Right renal cortex interstitium (tissue), 3 donors: Measurements from ENCODE around the gene GNAT2. TPM values are rescaled to one million over a fixed set of nuclear protein-coding genes. Genes with fewer than 3 reads are reported as not detected.
"Not testable (repeated sequence)": the region's sequence is repeated elsewhere in the genome, so short reads cannot be mapped to it uniquely, and the experiment has no call there.

Source experiments
- DNase-seq, 3 donors: peaks; one replicate each; pipeline ENCODE4 v3.0.0-alpha.2; 2013; ENCODE audit warnings: low read depth in 3 of 3, low spot score in 2 of 3
- polyA plus RNA-seq, 3 donors: library from polyadenylated mRNA; unstranded; fragments of 120-200 nt; gene quantifications; one replicate each; pipeline ENCODE4 v1.2.1, GENCODE V29; 2013; ENCODE audit not compliant: insufficient read length in 3 of 3

The GNAT2 gene
- polyA plus RNA-seq: not detected

DNA sequence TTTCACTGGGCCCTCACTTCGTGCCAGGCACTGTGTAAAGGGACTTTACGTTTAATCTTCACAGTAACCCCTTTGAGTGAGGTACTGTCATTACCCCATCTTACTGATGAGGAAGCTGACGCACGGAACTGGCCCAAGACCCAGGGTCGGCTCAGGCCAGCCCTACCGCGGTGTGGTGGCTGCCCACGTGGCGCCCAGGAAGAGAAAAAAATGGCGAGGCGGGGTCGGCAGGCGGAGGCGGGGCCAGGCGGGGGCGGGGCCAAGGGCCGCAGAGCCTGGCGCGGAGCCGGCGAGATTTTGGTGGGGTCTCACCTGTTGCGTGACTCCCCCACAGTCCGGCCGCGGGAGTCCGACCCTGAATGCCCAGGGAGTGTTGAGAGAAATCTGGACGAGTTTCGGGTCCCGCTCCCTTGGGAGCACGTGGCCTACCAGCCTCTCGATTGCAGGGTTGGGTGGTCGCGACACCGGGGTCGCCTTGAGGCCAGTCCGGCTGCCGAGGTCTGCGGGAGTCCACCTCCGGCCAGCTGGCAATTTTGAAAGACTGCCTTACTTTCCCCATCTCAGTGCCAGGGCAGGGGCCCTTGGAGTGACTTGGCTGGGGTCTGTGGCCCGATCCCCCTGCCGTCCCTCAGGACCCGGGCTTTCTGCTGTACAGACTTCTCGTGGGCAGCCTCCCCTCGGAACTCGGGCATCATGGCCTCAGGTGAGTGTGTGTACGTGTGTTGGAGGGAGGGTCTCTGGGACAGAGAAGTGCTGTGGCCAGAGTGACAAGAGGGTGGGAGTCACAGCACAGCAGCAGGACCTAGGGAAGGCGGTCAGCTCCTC, at the start of gene GNAT2, which contains the start of gene AMPD2:
Gene GNAT2 (minus strand): TSS at position 41 of the 825 bp plus-strand sequence. CDS start 6,746 bp downstream, outside the sequence.
Gene AMPD2 (plus strand): TSS at position 262 of the 825 bp plus-strand sequence. CDS start 1,339 bp downstream, outside the sequence.
- no peak for DNase-seq

DNA sequence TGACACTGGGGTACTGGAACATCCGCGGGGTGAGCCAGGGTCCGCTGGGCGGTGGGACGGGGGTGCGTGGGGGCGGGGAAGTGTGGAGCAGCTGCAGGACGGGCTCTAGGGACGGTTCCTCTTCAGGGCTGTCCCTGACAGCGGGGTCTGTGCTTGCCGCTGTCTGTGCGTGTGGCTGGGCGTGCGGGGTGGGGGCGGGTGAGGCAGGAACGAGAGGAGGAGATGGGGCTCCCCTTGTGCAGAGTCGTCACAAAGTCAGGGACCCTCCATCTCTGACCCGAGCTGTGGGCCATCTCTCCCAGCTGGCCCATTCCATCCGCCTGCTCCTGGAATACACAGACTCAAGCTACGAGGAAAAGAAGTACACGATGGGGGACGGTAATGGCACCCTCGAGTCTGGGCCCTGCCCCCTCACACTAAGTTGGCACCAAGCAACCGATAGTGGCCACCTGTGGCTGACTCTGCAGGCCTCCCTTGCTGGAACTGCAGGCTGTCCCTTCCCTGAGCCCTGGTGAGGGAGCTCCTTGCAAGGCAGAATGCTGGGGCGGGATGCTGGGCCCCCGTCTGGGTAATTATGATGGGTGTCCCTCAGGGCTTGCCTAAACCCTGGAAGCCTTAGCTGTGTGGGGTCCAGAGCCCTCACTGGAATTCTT, 48.8 kb upstream of the GNAT2 start:
- DNase-seq: no peak

GRCh38 chr1:109667452-109668122, 48.2 kb upstream of the GNAT2 start, which contains the start of gene GSTM2:
GSTM2 (plus strand) TSS chr1:109668057; CDS start chr1:109668116, 59 bp downstream.
- peak in 1 of 3 donors; percentile 86 for DNase-seq

DNA sequence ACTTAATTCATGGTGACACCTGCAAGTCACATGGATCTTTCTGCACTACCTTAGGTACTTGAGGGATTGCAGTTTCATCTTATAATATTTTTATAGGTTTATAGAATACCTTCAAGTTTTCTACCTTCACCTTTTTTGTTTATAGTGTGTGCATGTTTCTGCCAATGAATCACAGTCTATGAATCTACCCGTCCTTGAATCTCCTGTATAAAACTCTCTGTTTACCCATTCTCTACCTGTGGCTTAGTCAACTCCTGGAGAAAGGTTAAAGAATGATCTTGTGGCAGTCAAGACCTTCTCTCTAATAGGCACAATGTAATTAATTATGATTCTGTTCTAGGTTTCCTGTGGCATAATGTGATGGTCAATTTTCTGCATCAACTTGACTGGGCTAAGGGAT, 45.3 kb upstream of the GNAT2 start:
- DNase-seq: no peak

- no peak for DNase-seq
Measured at GRCh38 chr1:109661391-109661790, 42.0 kb upstream of the GNAT2 start.

GRCh38 chr1:109660691-109661026, 41.2 kb upstream of the GNAT2 start:
- not testable (repeated sequence) for DNase-seq

DNA sequence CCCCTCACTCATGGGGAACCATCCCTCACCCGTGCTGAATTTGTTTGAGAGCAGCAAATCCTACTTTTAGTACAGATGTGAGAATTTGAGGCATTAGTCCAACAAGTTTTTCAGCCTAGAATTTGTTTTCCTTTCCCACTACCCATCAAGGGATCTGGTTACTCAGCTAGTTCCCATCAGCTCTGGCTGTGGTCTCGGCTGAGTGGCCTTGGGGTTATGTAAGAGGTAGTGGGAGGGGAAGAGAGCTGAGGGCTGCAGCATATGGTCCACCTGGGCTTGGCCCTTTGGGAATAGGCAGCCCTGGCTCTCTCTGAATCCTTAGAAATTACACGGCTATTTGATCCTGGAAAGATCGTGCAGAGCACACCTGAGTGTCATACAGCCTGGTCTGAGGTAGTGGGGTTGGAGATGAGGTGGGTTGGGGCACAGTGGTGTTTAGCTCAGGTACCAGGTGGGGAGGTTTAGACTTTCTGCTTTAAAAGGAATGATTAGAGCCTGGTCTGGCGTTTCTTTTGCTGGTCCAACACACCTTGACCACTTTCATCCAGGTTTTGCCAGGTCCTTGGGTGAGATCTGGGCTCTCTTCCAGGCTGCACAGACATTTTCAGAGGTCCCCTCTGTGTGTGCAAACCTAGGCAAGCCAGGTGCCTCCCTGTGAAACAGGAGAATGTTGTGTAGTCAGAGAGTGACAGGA, 40.7 kb upstream of the GNAT2 start:
- no peak for DNase-seq

DNA sequence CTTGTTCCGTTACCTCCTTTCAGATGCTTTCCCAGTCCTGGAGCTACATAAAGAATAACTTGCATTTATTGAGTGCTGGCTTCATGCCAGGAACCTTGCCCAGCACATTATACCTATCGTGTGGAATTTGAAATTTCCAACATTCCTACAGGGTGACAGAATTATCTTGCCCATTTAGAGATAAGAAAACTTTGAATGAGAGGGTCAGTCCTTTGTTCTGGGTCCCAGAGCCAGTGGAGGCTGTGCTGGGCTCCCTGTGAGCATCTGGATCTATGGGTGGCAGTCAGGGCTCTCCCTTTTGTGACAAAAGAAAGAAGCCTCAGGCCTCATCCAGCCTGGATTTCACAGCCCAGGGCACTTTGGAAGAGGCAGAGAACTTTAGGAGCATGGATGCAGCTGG, 39.7 kb upstream of the GNAT2 start:
- DNase-seq: no peak

DNA sequence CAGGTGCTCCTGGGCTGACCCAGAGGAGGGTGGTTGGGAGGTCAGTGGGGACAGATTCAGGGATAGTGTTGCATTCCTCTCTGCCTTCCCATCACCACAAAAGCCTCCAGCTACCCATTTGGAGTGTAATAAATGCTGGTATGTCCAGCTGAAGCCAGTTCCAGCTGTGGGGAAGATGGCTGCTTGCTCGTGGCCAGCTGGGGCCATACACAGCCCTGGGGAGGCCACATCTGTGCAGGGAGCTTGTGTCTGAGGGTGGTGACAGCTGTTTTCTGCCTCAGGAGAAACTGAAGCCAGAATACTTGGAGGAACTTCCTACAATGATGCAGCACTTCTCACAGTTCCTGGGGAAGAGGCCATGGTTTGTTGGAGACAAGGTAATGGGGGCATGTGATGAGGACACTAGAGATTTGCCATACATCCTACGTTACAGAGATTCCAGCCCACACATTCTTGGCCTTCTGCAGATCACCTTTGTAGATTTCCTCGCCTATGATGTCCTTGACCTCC, 39.2 kb upstream of the GNAT2 start:
- no peak for DNase-seq

DNA sequence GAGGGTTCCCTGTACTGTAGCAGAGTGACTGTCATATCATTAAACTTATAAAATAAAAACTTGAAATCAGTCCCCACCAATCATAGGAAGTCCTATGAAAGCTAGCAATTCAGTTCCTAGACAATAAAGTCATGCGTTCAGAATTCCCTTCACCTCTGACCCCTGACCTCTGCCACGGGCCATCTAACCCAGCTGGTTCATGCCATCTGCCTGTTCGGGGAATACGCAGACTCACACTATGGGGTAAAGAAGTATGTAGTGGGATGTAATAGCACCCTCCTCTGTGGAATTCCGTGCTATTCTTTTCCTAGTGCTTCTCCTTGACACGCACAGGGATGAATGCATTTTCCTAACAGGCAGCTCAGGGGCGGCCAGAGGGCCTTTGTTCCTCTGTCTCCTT, 38.6 kb upstream of the GNAT2 start:
- no peak for DNase-seq

GRCh38 chr1:109657395-109657794, 38.0 kb upstream of the GNAT2 start:
- DNase-seq: no peak

DNA sequence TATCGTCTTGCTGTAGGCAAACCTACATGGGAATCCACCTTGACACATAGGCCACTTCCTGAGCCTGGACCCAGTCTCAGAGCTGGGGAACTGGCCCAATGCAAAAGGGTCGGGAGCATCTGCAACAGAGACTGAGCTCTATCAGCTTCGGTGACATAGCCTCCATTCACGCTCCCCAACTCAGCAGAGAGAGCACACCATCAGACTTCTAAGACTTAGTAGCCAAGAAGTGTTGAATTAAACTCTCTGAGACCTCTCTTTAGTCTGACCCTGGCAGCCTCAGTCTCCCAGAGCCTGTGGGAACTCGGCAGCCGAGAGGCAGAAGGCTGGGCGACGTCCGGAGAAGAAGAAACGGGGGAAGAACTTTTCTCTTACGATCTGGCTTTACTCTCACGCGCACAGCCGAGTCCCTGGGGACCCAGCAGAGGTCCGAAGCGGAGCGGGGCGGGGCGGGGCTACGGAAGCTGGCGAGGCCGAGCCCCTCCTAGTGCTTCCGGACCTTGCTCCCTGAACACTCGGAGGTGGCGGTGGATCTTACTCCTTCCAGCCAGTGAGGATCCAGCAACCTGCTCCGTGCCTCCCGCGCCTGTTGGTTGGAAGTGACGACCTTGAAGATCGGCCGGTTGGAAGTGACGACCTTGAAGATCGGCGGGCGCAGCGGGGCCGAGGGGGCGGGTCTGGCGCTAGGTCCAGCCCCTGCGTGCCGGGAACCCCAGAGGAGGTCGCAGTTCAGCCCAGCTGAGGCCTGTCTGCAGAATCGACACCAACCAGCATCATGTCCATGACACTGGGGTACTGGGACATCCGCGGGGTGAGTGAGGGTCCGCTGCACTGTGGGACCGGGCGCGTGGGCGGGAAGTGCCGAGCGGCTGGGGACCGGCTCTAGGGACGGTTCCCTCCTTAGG, 36.5 kb upstream of the GNAT2 start, which contains the start of gene GSTM4:
Gene GSTM4 (plus strand): TSS at position 485 of the 905 bp plus-strand sequence. CDS start 291 bp downstream, at position 776.
- no peak for DNase-seq

GRCh38 chr1:109654519-109654918, 35.1 kb upstream of the GNAT2 start:
- DNase-seq: no peak

DNA sequence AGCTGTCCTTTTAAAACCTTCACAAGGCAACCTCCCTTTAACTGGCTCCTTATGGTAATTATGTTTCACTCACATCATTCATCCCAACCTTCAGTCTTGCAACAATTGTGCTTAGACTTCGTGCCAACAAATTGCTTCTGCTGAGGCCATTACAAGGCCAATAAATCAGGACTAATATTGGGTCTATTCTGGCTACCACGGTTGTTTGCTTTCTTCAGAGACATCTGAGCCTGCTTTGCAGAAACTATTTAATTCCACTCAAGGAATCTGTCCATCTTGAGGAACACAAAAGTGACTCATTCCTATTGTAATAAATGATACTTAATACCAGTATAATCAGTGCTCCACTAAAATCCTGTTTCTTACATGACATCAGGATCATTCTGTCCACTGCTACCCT, 33.9 kb upstream of the GNAT2 start:
- no peak for DNase-seq

- no peak for DNase-seq
Measured at GRCh38 chr1:109652402-109652801, 33.0 kb upstream of the GNAT2 start.

DNA sequence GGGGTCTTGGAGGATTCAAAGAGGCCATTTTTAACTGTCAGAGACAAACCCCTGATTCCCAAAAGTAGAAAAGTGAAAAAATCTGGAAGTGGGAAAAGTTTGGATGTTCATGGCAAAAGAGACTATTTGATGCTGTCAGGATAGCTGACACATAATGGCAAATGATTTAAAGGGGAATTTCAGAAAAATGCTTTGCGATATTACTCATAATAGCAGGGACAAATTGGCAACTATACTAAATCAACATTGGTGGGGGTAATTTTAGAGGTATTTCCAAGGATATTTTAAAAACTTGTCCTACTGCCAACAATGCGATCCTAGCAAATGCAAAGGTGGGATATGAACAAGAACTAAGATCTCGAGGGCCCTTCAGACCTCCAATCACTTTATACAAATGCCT, 31.2 kb upstream of the GNAT2 start:
- no peak for DNase-seq

DNA sequence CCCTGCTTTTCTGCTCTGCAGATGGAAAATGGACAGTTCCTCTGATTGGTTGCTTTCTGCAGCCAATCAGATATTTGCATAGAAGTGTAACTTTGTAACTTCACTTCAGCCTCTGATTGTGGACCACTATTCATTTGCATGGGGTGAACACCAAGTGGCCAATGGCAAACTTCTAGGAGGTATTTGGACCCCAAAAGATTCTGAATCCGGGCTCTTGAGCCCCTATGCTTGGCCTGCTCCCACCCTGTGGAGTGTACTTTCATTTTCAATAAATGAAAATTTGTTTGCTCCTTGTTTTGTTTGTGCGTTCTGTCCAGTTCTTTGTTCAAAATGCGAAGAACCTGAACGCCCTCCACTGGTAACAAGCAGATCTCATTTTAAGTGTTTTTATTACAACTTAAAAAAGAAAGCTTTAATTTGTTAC, 30.1 kb upstream of the GNAT2 start:
- no peak for DNase-seq

DNA sequence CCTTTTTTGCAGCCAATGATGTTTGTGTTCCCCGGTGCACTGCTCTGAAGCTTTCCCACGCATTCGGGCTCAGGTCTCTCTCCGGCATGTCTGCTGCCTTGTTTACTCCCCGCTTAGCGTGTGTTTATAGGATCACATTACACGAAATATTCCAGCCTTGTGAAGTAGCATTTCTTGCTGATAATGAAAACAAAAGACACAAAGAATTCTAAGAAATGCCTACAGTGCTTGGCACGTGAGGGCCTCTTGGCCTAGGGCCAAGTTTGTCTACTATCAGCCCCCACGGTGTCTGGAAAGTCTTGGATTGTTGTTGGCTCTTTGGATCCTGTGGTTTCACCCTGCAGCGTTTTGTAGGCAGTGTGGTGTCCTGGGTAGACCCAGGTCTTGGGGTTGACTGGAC, 25.3 kb upstream of the GNAT2 start:
- no peak for DNase-seq
